ENCODE measurements around the gene GAMT.

The GAMT gene

DNA sequence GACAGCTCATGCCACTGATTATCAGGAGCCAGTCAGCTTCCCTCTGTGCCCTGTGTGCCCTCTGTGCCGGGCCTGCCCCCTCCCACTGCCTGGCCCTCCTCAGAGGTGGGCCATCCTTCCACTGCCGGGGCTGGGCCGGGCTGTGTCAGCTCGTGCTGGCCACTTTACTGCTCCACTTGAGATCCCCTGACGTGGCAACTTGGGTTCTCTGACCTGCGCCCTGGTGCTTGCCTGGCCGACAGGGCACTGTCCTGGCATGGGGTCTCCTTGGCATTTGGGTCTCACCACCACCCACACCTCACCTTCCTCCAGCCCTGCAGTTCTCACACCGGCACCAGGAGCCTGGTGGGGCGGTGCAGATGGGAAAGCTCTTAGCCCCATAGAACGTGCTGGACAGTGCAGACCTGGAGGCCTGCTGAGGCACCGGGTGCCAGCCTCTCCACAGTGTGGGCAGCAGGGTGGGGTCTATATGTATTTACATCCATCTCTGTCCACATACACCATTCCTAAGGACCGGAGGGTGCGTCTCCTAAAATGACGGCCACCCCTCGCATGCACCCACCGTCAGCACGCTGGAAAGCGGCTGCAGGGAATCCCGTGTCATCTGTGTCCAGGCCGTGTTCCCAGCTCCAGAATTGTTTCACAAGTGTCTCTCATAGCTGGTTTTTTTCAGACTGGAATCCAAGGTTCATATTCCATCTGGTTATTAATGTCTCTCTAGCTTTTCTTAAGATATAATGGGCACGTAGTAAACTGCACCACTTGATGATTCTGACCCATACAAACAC lies 17.8 kb upstream of the GAMT start:
- no peak for DNase-seq (ENCODE audit: low read depth in 2 of 2)

DNA sequence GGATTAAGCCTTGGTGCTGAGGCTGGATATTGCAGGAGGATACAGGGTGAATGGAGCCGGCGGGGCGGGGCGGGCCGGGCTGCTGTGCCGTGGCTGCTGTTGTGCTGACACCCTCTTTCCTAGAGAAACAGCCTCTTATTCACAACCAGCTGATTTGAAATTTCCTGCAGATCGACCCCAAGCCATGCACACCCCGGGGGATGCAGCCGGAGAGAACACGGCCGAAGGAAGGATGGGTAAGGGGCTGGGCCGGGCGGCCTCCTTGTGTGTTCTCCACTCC lies 17.1 kb upstream of the GAMT start:
- no peak for DNase-seq (ENCODE audit: low read depth in 2 of 2)

DNA sequence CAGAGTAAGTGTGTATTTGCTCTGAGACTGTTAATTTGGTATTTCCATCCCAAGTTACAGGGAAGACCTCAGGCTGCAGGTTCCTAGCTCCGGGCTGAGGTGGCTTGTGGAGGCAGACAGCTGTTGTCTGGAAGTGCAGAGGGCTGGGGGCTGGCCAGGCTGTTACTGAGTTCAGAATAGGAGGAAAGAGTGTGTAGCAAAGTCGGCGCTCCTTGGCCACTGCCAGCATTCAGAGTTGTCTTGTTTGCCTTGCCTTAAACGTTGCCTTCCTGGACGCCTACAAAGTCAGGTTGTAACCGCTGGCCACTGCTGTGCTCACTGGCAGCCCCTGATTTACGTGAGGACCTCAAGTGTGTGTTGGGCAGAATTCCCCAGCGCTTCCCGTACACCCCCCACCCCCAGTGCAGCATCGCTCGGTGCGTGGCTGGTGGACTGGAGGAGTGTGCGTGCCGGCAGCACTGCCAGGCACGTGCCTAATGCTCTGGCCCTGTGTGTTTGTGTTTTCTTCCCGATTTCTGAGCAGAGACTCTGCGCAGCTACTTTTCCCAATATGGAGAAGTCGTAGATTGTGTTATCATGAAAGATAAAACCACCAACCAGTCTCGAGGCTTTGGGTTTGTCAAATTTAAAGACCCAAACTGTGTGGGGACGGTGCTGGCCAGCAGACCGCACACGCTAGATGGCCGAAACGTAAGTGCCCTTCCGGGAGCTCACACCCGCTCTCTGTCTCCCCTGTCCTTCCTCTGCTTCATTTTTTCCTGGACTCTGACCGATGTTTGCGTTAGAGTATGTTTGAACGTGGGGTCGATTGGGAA lies 16.5 kb upstream of the GAMT start:
- DNase-seq (ENCODE audit: low read depth in 2 of 2), result no peak

DNA sequence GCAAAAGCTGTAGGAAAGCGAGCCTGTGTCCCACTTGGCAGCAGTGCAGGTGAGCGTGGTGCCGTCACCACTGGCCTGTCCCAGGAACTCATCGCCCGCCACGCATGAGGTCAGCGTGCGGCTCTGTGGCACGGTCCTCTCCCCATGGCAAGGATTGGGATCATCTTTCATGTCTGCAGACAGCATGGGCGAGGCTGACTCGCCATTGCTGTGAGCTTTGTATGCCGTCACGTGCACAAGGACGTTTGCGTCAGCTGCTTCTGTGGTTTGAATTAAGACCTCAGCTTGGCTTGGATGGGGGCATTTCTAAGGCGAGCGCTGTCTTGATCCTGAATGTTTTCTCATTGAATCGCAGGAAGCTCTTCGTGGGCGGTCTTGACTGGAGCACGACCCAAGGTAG lies 15.8 kb upstream of the GAMT start:
- DNase-seq (ENCODE audit: low read depth in 2 of 2), result no peak

DNA sequence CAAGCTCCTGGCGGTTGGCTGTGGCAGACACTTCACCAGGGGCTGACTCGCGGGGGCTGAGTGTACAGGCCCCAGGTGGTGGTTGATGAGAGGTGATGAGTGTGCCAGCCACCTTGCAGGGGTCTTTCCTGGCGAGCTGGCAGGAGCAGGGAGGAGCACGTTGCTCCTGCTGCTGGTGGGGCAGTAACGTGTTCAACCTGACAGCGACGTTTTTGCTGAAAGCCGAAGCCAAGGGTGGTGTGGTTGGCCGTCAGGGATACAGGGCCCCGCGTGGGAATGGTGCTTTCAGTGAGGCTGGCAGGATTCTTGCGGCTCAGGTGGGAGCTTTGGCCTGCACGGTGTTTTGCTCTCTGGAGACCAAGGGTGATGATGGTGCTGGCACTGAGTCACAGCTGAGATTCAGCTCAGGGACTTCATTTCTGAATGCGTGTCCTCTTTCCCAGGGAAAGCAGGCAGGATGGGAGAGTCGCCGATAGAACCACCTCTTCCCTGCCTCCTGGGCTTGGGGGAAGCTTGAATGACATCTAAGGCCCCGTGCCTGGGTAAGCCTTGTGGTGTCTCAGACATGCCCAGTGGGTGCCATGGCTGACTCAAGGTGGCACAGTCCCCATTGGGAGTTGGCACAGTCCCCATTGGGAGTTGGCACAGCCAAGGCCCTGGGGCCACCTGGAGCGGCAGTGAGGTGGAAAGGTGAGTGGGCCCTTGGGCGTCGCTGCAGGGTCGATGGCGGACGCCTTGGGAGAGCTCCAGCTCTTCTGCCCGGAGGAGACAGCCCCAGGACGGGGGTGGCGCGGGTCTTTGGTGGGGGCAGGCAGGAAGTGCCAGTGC lies 14.9 kb upstream of the GAMT start:
- DNase-seq (ENCODE audit: low read depth in 2 of 2), result no peak

DNA sequence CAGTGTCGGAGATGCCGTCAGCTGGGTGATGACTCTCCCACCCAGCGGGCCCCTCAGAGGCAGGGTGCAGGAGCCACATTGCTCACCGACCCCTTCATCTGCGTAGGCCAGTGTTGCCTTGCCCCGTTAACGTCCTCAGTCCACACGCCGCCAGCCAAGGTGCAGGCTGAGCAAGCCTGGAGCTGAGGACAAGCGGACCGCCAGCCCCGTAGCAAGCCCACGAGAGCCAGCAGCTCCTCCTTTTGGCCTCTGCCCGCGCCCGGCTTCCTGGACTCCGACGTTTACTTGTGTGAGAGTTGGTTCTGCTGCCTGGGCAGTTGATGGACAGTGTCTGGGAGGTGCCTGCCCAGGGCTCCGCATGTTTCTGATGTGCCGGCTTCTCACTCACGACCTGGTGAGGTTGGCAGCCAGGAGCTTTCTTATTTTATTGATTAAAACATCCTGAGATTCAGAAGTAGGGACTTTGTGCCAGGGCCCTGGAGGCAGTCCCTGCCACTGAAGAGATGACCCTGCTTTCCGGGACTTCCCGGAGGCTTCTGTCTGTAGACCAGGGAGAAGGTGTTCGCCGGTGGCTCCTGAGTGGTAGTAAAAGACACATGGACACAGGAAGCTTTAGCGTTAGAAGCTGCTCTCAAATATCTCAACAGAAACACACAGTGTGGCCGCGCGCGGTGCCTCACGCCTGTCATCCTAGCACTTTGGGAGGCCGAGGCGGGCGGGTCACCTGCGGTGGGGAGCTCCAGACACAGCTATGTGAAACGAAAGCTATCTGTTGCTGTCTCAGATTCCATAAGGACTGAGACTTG lies 11.9 kb upstream of the GAMT start:
- DNase-seq (ENCODE audit: low read depth in 2 of 2), result no peak

DNA sequence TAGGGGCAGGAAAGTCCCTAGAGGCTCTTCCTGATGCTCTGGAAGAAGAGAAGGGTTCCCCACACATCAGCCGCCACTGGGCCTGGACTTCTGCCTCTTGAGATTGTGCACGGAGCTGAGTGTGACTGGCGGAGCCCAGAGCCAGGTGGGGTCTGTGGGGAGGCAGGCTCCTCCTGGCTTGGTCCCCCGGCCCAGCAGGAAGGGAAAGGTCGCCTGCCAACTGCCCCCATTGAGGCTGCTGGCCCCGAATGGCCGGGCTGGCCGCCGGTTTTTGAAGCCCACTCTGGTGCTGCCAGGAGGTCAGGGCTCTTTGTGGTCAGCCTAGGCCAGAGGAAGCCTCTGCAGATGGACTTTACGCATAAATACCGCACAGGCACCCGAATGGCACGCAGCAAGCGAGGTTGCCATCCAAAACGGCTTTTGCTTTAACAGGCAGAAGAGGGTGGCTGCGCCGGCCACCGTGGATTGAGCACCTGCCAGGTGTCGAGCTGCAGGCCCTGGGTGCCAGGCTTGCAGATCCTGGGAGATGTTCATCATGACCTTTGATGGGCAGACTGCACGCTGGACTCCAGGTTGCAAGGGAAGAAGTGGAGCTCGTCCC lies 11.1 kb upstream of the GAMT start:
- no peak for DNase-seq (ENCODE audit: low read depth in 2 of 2)

DNA sequence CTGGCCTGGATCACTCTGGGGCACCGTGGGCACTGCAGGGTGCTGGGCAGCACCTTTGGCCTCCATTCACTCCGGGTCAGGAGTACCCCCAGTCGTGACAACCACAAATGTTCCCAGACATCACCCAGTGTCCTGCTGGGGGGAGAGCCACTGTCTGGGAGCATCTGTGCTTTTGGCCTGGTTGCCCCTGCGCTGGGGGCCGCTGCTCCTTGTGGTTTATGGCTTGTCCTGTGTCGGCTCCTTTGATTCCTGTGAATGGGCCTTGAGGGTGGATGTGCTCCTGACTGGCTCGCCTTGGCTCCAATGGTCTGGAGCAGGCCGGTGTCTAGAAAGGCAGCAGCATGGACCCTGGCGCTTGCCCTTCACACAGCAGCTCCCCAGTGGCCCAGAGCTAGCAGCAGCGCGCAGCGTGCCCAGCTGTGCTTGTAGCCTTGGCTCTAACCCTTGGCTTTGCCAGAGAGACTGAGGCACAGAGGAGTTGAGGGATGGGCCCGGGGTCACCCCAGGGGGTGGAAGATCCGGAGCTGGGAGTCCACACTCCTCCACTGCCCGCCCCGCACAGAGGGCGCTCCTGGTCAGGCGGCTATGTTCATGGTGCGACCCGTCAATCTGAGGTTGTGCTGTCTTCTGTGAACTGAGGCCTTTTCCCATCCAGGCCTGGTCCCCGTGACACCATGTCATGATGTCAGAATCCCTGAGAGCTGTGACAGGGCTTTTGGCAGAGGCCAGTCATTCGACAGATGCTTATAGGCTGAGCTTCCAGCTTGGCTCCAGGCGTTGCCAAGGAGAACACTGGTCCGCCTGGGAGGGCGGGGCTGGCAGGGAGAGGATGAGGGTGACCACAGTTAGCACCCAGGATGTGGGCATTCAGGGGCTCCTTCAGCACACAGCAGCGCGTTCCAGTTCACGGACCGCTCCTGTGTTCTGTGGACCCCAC lies 10.2 kb upstream of the GAMT start:
- no peak for DNase-seq (ENCODE audit: low read depth in 2 of 2)

DNA sequence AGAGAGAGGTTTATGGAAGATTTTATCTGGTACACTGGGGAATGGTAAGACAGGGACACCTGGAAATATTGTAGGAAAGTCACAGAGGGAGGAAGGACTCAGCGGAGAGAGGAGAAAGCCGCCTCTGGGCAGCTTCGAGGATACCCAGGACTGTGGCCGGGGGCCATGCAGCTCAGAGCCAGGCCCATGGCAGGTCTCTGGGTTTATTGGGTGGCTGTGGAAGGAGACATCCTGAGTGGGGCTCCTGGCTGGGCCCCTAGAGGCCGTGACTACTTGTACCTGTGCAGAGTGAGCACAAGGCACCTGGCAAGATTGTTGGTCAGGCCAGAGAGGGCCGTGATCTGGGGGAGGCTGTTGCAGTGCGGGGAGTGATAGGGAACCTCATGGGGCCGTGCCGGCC lies 9.4 kb upstream of the GAMT start:
- no peak for DNase-seq (ENCODE audit: low read depth in 2 of 2)

DNA sequence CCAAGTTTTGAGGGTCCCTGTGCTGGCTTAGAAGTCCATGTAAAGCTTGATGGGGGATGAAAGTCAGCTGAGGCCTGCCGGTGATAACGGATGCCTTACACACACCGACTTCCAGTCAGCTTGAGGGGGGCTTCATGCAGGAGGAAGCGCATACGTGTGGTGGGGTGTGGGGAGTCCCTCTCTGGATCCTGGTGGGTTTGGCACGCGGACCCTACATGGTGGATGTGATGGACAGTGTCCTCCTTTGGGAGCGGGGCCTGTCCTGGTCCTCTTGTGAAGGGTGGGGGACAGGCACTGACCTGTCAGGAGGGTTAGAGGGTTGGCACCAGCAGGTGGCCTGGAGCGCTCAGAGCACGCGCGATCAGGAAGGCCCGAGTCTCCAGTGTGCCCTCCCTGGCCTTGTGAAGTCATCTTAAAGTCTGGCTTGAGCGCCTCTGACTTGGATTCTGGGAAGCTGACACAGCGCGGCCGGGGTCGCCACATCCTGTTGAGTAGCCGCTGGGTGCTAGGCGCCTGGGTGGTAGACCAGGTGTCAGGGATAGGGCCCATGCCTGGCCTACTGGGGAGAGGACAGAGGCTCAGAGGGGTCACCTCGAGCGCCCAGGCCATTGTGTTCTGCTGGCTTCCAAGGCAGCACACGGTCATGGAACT lies 8.9 kb upstream of the GAMT start:
- no peak for DNase-seq (ENCODE audit: low read depth in 2 of 2)

DNA sequence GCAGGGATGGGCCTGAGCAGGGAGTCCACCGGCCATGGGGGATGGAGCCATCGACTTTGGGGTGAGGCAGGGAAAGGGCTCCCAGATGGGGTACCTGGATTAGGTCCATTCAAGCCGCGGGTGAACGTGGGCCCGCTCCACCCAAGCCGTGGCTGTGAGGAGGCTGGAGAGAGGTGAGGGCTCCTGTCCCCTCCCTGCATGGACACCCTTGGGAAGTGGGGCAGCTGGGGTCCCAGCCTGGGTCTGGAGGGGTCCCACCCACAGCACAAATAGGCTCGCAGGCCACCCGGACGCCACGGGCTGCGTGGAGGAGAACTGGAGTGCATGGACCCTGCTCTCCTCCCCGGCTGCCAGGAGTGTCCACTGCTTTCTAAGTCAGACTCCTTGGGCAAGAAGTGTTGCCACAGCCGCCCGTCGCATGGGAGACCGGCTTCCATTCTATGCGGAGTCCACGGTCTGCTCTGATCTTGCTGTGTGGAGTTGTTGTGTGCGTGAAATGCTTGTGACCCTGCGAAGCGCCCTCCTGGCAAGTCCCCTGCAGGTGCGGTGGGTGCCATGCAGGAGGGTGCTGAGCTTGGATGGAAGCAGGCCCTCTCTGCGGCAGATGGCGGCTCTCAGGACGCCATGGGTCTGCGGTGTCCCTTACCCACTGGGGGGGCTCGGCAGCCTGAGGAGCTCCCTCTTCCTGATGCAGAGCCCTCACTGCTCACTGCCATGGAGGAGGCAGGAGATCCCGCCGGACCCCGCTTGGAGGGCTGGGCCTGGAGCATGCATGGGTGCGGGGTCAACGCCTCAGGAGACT lies 8.1 kb upstream of the GAMT start:
- no peak for DNase-seq (ENCODE audit: low read depth in 2 of 2)

DNA sequence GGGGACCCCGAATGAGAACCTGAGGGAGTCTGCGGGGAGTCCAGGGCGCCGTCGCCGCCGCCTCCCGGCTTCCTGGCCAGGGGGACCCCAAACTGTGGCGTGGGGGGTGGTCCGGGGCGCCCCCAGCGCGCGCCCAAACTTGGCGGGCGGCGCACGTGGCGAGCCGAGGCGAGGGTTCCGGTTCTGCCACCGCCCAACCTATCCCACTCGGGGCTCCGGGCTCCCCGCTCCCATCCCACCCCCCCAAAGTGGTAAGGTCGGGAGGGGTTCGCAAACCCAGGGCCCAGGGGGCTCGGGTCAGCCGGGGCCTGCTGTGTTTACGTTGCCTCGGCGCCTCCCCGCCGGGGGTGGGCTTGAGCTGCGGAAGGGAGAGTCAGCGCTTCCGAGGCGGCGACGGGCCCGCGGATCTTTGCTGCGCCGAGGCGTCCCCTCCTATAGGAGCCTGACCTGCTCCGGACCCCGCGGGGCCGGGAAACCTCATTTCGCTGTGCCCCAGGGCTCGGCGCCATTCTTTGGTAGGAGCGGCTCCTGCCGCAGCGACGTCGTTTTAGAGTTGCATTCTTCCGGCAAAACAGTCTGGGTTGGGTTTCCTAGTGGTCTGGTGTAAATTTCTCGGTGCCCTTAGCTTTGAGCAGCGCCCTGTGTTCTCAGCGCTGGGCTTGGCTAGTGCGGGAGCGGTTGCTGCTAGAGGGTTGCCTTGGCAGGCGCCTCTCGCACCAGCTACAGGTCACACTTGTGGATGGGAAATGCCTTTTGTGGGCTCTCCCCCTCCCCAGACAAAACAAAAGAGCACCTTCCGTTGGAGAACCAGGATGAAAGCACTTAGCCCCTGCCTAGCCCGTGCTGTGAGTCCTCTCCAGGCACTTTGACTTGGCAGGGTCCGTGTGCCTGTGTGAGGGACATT lies 7.2 kb upstream of the GAMT start:
- DNase-seq (ENCODE audit: low read depth in 2 of 2), result peak in 1 of 2 donors; percentile 30

DNA sequence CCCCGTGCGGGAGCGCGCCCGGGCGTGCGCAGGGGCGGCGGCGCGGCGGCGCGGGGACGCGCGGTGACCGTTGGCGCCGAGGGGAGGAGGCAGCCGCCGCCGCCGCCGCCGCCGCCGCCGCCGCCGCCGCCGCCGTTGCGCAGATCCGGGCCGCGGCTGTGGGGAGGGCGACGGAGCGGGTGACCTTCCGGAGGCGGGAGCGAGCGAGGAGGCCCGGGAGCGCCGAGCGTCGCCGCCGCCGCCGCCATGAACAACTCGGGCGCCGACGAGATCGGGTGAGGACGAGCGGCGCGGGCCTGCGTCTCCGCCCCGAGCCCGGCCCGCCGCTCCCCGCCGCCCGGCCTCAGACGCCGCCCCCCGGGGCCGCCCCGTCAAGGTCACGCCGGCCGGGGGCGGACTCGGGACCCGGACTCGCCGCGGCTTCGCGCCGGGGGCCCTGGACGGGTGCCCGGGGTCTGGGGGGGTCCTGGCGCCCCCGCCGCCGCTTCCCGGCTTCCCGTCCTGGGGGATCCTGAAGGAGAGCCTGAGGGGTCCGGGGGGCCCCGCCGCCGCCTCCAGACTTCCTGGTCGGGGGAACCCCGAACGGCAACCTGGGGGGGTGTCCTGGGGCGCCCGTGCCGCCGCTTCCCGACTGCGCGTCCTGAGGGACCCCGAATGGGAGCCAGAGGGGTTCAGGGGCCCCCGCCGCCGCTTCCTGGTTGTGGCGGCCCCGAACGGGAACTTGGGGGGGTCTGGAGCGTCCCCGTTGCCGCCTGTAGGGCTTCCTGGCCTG lies 6.4 kb upstream of the GAMT start, which contains the start of gene DAZAP1:
DAZAP1 (plus strand) TSS at position 59 of the 772 bp plus-strand sequence; CDS start at position 247, 188 bp downstream.
- DNase-seq (ENCODE audit: low read depth in 2 of 2), result no peak

DNA sequence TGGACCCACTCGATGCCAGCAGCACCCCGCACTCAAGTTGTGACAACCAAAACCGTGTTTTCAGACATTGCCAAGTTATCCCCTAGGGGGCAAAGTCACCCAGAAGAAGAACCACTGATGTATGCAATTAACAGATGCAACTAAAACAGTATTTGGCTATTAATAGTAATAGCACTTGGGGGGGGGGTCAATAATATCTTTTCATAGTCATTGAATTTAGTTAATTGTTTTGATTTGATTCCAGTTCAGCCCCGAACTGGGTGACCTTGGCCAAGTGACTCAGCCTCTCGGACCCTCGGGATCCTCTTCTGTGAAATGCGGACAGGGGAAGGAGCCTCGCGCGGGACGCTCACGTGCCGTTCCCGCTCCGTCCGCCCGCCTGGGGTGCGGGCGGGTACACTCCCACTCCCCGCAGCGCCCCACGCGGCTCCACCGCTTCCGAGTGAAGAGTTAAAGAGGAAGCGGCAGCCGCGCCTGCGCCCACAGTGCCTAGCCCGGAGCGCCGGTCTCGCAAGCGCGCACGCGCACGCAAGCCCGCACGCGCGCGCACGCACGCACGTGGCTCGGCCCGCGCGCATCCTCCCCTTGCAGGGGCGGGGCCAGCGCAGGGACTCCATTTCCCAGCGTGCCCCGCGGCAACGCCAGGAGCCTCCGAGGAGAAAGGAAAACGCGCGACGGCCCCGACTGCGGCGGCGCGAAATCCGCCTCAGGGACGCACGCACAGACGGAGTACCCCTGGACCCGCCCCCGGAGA lies 5.6 kb upstream of the GAMT start:
- DNase-seq (ENCODE audit: low read depth in 2 of 2), result peak; percentile 98 to 99

DNA sequence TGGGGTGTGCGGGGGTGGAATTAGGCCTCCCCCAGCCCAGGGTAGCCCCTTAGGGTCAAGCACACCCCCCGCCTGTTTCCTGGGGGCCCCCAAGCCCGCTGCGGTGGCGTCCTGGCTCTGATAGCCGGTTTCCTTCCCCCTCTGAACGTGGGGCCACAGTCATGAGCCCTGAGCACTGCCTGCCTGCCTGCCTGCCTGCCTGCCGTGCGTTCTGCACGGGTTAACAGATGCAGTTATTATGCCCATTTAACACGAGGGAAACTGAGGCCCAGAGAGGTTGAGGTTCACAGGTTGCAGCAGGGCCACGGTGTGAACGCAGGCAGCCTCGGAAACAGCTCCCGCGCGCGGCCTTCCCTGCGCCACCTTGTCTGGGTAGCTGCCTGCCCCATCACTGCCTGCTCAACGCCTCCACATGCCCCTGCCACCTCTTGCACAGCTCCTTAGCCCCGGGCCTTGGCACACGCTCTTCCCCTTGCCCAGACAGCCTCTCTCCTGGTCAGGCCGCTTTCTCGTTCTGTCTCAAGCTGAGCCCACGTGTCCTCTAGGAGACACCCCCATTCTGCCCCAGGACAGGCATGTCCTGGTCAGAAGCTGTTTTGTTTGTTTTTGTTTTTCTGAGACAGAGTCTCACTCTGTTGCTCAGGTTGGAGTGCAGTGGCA lies 1.2 kb upstream of the GAMT start:
- no peak for DNase-seq (ENCODE audit: low read depth in 2 of 2)

DNA sequence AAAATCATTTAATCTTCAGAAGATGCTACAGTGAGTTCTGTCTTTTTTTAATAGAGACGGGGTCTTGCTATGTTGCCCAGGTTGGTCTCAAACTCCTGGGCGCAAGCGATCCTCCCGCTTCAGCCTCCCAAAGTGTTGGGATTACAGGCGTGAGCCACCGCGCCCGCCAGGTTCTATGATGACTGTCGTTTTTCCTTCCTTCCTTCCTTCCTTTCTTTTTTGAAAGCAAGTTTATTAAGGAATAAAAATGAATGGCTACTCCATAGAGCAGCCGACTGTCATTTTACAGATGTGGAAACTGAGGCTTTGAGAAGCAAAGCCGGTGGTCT lies 511 bp upstream of the GAMT start:
- DNase-seq (ENCODE audit: low read depth in 2 of 2), result no peak
